Spleen (tissue), 11 donors: ENCODE measurements around the gene CHD6. TPM values are rescaled to one million over a fixed set of nuclear protein-coding genes. Genes with fewer than 3 reads are reported as not detected.

Experiments used
- DNase-seq: peaks from one replicate; pipeline ENCODE4 v3.0.0-alpha.2; 2020
- H3K27ac ChIP-seq, 8 donors: fragments of 200-600 bp; sonication (generic) in 7 of 8; 1 replicate in 4 of 8; 2 replicates in 4 of 8; pipeline versions ENCODE4 v1.5.0 to v1.8.0; 2016 to 2021; ENCODE audit warnings: inconsistent platforms in 4 of 8, mild to moderate bottlenecking in 4 of 8, moderate library complexity in 1 of 8
- H3K27me3 ChIP-seq, 7 donors: fragments of 200-600 bp; sonication (generic) in 6 of 7; replicated peaks in 1 of 7; 1 replicate in 4 of 7; 2 replicates in 3 of 7; pipeline versions ENCODE4 v1.5.0 to v1.8.0; 2016 to 2021; ENCODE audit warnings: inconsistent platforms in 3 of 7, mild to moderate bottlenecking in 1 of 7
- H3K36me3 ChIP-seq, 6 donors: fragments of 200-600 bp; sonication (generic) in 5 of 6; 1 replicate in 4 of 6; 2 replicates in 2 of 6; pipeline versions ENCODE4 v1.5.0 to v1.8.0; 2016 to 2021; ENCODE audit warnings: inconsistent platforms in 2 of 6
- H3K4me1 ChIP-seq, 6 donors: fragments of 200-600 bp; sonication (generic) in 5 of 6; 1 replicate in 3 of 6; 2 replicates in 3 of 6; pipeline versions ENCODE4 v1.5.0 to v1.8.0; 2016 to 2021; ENCODE audit warnings: inconsistent platforms in 3 of 6
- H3K4me3 ChIP-seq, 8 donors: fragments of 200-600 bp; sonication (generic) in 7 of 8; 1 replicate in 4 of 8; 2 replicates in 4 of 8; pipeline versions ENCODE4 v1.5.0 to v1.8.0; 2016 to 2021; ENCODE audit warnings: inconsistent platforms in 4 of 8, mild to moderate bottlenecking in 4 of 8, moderate library complexity in 2 of 8
- H3K9me3 ChIP-seq, 8 donors: fragments of 200-600 bp; sonication (generic) in 7 of 8; 1 replicate in 4 of 8; 2 replicates in 4 of 8; pipeline versions ENCODE4 v1.5.0 to v1.8.0; 2016 to 2021; ENCODE audit warnings: inconsistent platforms in 4 of 8
- CTCF ChIP-seq, 11 experiments: fragments of 200-600 bp in 7 of 11; fragments of 450-650 bp in 4 of 11; sonication (generic) in 4 of 11; IDR thresholded peaks in 8 of 11; conservative IDR thresholded peaks in 3 of 11; 1 replicate in 7 of 11; 2 replicates in 4 of 11; pipeline versions ENCODE4 v1.4.0 to v1.8.0; 2016 to 2021; ENCODE audit warnings: antibody characterized with exemption in 11 of 11, inconsistent platforms in 4 of 11, mild to moderate bottlenecking in 1 of 11
- POLR2A ChIP-seq, 3 donors: fragments of 450-650 bp; IDR thresholded peaks; one replicate each; pipeline ENCODE4 v1.5.1; 2017; ENCODE audit warnings: antibody characterized with exemption in 3 of 3, mild to moderate bottlenecking in 1 of 3
- POLR2AphosphoS5 ChIP-seq, 3 donors: sonication (generic); formaldehyde crosslinking; IDR thresholded peaks; one replicate each; pipeline ENCODE4 v1.5.1; 2017; ENCODE audit warnings: antibody characterized with exemption in 3 of 3
- WGBS, 5 donors: extraction: QIAGEN DNeasy Blood & Tissue Kit in 3 of 5; methylation state at CpG; one replicate each; pipeline versions ENCODE4 v1.1.5 to v1.1.7; 2013 to 2018; 5-methylcytosine and 5-hydroxymethylcytosine counted together
- intact Hi-C: fragments of 100-400 bp; cut with DNase I; formaldehyde crosslinking; loops from one replicate; pipeline ENCODE4 v1.15.0; 2023; ENCODE audit warnings: low total_unique reads
- polyA plus RNA-seq, 3 donors: library from polyadenylated mRNA; stranded (reverse); fragments of 200-250 nt; gene quantifications; one replicate each; pipeline ENCODE4 v1.2.1, GENCODE V29; 2013
- total RNA-seq, 7 donors: library from RNA; depleted of rRNA in 3 of 7; stranded (reverse); fragments of >200 nt in 3 of 7; fragmentation: NEBNext Ultra II Directional in 4 of 7; extraction: Animal tissue kit (Norgen Biotek cat#: 25700) in 4 of 7; gene quantifications; one replicate each; pipeline versions ENCODE4 v1.1.0 to v1.2.1, GENCODE V29; 2016 to 2021
- donor health status: healthy with polysubstance abuse.
- donor health status: DM: no; HTN: no; CAD: no; lungs with moderate emphysema.
- donor health status: DM: no; HTN: no; CAD: no.
- donor health status: Bipolar disorder and iron deficiency.
- donor health status: healthy.
- donor health status: DM: no; HTN: no; CAD: no.
- donor health status: DM: yes; HTN: yes; CAD: no.

Gene CHD6
- total and polyA plus RNA-seq, 10 donors, result 4.2 to 68.3 (median 47.8) TPM

- Histone ChIP-seq H3K4me1 (peaks cover 9 to 57% (median 31%) of the 10 kb centered on the region in 6 donors), H3K4me3 (no peak overlapping the region), H3K27ac (no peak overlapping the region), H3K27me3 (no peaks in the 10 kb centered on the region), H3K36me3 (no peaks in the 10 kb centered on the region), H3K9me3 (no peaks in the 10 kb centered on the region)
- TF ChIP-seq POLR2A (IDR thresholded peaks at IDR 0.05) (no peak), POLR2AphosphoS5 (IDR thresholded peaks at IDR 0.05) (no peak), CTCF (IDR thresholded peaks at IDR 0.05 in 8 of 11, conservative IDR thresholded peaks at IDR 0.05 in 3 of 11) (no peak)
- DNase-seq, result no peak
- intact Hi-C loops, result no loop called here
- 94 to 98% (median 95%) methylated on average over 1 of the region's 1 CpG for WGBS, 5 donors
These were observed 10.4 kb downstream of the CHD6 start for GRCh38 chr20:41607791-41608190.

- Histone ChIP-seq H3K4me1 (peaks cover 3 to 19% (median 11%) of the 10 kb centered on the region in 6 donors), H3K4me3 (no peak overlapping the region), H3K27ac (no peak overlapping the region), H3K27me3 (no peaks in the 10 kb centered on the region), H3K36me3 (no peaks in the 10 kb centered on the region), H3K9me3 (peaks cover 10 to 37% (median 32%) of the 10 kb centered on the region in 8 donors)
- no peak for DNase-seq
- TF ChIP-seq CTCF (IDR thresholded peaks at IDR 0.05 in 8 of 11, conservative IDR thresholded peaks at IDR 0.05 in 3 of 11) (no peak), POLR2A (IDR thresholded peaks at IDR 0.05) (no peak)
- intact Hi-C loops, result no loop called here
- WGBS, 5 donors, result 79 to 96% (median 86%) methylated on average over 1 of the region's 1 CpG
These were observed 14.2 kb downstream of the CHD6 start for GRCh38 chr20:41604002-41604401.

GRCh38 chr20:41601742-41602141, 16.4 kb downstream of the CHD6 start:
- intact Hi-C loops, result no loop called here
- peaks cover 0 to 5% (median 0%) of the 10 kb centered on the region in 6 donors for H3K4me1 ChIP-seq
- no peak for TF ChIP-seq POLR2A (IDR thresholded peaks at IDR 0.05)
- no peak for TF ChIP-seq CTCF (IDR thresholded peaks at IDR 0.05 in 8 of 11, conservative IDR thresholded peaks at IDR 0.05 in 3 of 11)
- TF ChIP-seq POLR2AphosphoS5 (IDR thresholded peaks at IDR 0.05), result no peak
- 90 to 96% (median 91%) methylated on average over 4 of the region's 4 CpGs for WGBS, 5 donors
- peaks cover 0 to 6% (median 0%) of the 10 kb centered on the region in 6 donors for H3K36me3 ChIP-seq
- DNase-seq, result no peak
- H3K9me3 ChIP-seq, result peaks cover 10 to 60% (median 55%) of the 10 kb centered on the region in 8 donors
- H3K4me3 ChIP-seq, result no peak overlapping the region
- H3K27me3 ChIP-seq, result no peaks in the 10 kb centered on the region
- H3K27ac ChIP-seq, result no peak overlapping the region

GRCh38 chr20:41600926-41601631, 17.1 kb downstream of the CHD6 start:
- H3K27me3 ChIP-seq, result no peaks in the 10 kb centered on the region
- intact Hi-C loops, result no loop called here
- H3K36me3 ChIP-seq, result peaks cover 0 to 10% (median 0%) of the 10 kb centered on the region in 6 donors
- no peak overlapping the region for H3K27ac ChIP-seq
- TF ChIP-seq CTCF (IDR thresholded peaks at IDR 0.05 in 8 of 11, conservative IDR thresholded peaks at IDR 0.05 in 3 of 11), result no peak
- no peak for TF ChIP-seq POLR2AphosphoS5 (IDR thresholded peaks at IDR 0.05)
- TF ChIP-seq POLR2A (IDR thresholded peaks at IDR 0.05), result no peak
- H3K9me3 ChIP-seq, result peaks cover 10 to 67% (median 61%) of the 10 kb centered on the region in 8 donors
- H3K4me3 ChIP-seq, result no peak overlapping the region
- DNase-seq, result no peak
- 86 to 91% (median 90%) methylated on average over 3 of the region's 3 CpGs for WGBS, 5 donors
- H3K4me1 ChIP-seq, result peaks cover 0 to 3% (median 0%) of the 10 kb centered on the region in 6 donors
